Hematopoietic multipotent progenitor cell (in vitro differentiated cells): ENCODE results near the gene FRG2. TPM values are rescaled to one million over a fixed set of nuclear protein-coding genes. Genes with fewer than 3 reads are reported as not detected.
"Not testable (repeated sequence)": the region's sequence is repeated elsewhere in the genome, so short reads cannot be mapped to it uniquely, and the experiment has no call there.

ENCODE experiments used
- DNase-seq, 3 donors: peaks; one replicate each; pipeline ENCODE4 v3.0.0-alpha.2; 2011 to 2015; ENCODE audit warnings: low read depth in 2 of 3, low spot score in 2 of 3
- small RNA-seq: library from RNA; depleted of rRNA; stranded (forward); fragments of <200 nt; gene quantifications from one replicate; pipeline ENCODE3, GENCODE V24; 2012
- total RNA-seq: library from RNA; depleted of rRNA; stranded (reverse); fragments of >200 nt; gene quantifications from one replicate; pipeline ENCODE4 v1.2.3, GENCODE V29; 2012

The FRG2 gene
- total RNA-seq, 1 donor: not detected

- peak in 1 of 3 donors; percentile 1 for DNase-seq
Observed at GRCh38 chr4:190016369-190017289, 10.4 kb downstream of the FRG2 start.

- DNase-seq: peak in 1 of 3 donors; percentile 19
Observed at GRCh38 chr4:190015538-190016368, 11.3 kb downstream of the FRG2 start.

- peak in 1 of 3 donors; percentile 17 for DNase-seq
Observed at GRCh38 chr4:190014771-190015537, 12.1 kb downstream of the FRG2 start.

- not testable (repeated sequence) for DNase-seq
Observed at GRCh38 chr4:189989941-189990340, 37.1 kb downstream of the FRG2 start.

- DNase-seq: no peak
Observed at GRCh38 chr4:189988877-189989431, 38.1 kb downstream of the FRG2 start.

GRCh38 chr4:189985651-189986243 is 41.3 kb downstream of the FRG2 start:
- DNase-seq: not testable (repeated sequence)

- DNase-seq: not testable (repeated sequence)
Observed at GRCh38 chr4:189984661-189985060, 42.4 kb downstream of the FRG2 start.

GRCh38 chr4:189983916-189984526 is 43.0 kb downstream of the FRG2 start:
- DNase-seq: not testable (repeated sequence)

GRCh38 chr4:189981970-189982369 is 45.1 kb downstream of the FRG2 start:
- no peak for DNase-seq

GRCh38 chr4:189980292-189980691 is 46.8 kb downstream of the FRG2 start:
- not testable (repeated sequence) for DNase-seq

- no peak for DNase-seq
Observed at GRCh38 chr4:189979196-189980047, 47.6 kb downstream of the FRG2 start.

Small RNAs within 50 kb of the gene (small RNA-seq; reads per million reads assigned to genes)
- gene RNA5SP174 (not detected), gene RNA5SP175 (0.41 reads per million)

Other genes starting within 250 kb of the FRG2 start
- 5.7 TPM for gene FRG1, start 86.4 kb downstream of the FRG2 start, total RNA-seq
- gene DBET, start 37.2 kb upstream of the FRG2 start, total RNA-seq: not detected
- not detected for gene DUX4, start 146.5 kb upstream of the FRG2 start, total RNA-seq